NCI-H2107 (cell line): Measurements from ENCODE around the gene LRRC34.

Experiments
- DNase-seq: peaks from one replicate; lab custom pipeline; 2025; lab: John Stamatoyannopoulos, UW

Gene LRRC34, protein sequence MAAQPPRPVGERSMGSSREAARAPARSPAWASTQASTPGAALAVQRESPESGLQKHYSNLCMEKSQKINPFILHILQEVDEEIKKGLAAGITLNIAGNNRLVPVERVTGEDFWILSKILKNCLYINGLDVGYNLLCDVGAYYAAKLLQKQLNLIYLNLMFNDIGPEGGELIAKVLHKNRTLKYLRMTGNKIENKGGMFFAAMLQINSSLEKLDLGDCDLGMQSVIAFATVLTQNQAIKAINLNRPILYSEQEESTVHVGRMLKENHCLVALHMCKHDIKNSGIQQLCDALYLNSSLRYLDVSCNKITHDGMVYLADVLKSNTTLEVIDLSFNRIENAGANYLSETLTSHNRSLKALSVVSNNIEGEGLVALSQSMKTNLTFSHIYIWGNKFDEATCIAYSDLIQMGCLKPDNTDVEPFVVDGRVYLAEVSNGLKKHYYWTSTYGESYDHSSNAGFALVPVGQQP

DNA sequence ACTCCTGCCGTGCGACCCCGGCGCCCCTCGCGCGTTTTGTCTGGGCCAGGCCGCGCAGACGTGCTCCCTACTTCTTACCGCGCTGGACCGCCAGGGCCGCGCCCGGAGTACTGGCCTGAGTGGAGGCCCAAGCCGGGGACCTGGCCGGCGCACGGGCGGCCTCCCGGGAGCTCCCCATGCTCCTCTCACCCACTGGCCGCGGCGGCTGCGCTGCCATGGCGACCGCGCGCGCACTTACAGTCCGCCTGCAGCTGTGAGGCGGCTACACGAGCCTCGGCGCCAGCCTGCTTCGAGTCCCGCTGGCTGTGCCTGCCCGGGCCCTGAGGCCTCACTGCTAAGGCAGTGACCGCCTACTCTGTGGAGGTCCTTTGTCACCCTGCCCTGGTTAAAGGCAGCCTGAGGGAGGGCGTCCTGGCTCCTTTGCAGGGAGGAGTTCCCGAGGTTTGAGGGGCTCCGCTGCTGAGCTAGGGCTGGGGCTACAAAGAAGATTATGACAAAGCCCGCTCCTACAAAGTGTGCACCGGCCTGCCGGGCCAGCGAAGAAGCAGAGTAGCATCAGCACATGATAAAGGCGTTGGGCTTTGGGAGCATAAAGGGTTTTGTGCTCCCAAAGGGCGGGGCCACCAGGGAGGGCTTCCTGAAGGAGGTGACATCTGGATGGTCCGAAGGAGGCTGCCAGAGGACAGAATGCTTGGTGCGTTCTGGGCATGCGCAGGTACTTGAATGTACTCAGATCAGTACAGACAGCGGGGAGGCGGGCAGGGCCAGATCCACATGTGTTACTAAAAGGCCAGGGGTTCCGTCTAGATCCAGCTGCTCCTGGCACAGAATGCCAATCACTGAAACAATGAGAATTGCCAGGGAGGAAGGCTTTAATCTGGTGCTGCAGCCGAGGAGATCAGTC, at the start of gene LRRC34, which contains the start of gene LRRIQ4:
LRRC34 (minus strand) TSS at position 573 of the 904 bp plus-strand sequence; CDS start at position 217, 356 bp downstream.
LRRIQ4 (plus strand) TSS at position 539 of the 904 bp plus-strand sequence. CDS start 9,052 bp downstream, outside the sequence.
- DNase-seq = peak; percentile 77

DNA sequence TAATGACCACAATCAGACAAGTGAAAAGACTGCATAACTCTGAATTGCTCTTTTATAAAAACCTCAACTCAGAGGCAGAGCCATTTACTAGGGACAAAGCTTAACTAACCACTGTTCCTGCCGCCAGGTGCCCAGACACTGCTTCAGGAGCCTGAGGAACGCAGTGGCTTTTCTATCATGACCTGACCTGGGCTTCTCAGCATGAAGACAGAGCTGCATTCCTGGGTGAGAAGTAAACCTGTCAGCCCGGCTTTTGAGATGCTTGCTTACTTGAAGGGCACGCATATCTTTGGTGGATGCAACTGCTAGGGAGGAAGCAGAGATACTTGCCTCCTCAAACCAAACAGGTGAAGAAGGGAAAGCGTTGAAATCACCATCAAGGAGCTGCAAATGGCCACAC, 49.2 kb upstream of the LRRC34 start:
- DNase-seq = no peak

DNA sequence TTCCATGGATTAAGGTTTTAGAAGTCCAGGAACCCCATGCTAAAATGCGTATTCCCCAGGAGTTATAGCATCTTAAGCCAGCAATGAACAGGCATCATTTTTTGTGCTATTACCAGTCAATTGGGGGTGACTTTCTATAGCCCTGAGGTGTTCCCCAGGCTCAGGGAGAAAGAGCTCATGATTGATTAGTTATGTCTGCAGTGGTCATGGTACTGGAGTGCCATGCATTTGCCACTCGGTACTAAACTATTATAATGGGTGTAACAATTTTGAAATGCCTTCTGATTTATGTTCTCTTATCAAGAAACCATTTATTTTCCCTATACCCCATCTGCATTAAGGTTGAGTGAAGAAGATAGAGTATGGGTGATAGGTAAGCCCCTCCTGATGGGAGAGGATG, 45.1 kb upstream of the LRRC34 start:
- no peak for DNase-seq

DNA sequence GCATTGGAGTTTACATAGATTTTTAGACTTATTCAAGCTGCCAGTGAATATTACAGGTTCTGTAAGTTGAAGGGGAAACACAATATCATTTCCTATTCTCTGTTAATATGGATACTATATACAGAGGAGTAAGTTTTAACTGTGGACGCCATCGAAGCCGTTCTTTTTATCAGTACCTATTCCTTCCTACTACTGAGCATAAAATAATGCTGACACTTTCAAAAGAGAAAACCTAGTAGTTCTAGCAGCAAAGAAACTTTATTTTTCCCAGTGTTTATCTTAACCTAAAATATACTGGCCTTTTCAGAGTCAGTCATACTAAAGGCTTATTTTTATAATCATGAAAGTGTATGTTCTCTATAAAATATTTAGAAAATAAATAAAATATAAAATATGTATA, 42.8 kb upstream of the LRRC34 start:
- DNase-seq = no peak

DNA sequence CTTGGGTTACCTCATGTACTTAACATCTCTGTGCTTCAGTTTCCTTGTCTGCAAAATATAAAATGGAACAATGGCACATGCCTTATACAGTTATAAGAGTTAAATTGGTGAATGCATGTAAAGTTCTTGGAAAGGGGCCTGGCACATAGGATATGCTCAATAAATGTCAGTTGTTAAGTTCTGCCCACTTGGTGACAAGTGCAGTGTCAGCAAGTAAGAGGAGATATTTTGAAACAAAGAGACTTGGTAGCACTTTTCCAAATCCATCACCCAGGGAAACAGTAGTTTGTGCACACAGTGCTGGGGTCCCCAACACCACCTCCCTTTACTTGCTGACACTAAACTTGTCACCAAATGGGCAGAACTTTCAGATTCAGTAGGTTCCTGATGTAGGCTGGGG, 37.9 kb upstream of the LRRC34 start:
- no peak for DNase-seq

DNA sequence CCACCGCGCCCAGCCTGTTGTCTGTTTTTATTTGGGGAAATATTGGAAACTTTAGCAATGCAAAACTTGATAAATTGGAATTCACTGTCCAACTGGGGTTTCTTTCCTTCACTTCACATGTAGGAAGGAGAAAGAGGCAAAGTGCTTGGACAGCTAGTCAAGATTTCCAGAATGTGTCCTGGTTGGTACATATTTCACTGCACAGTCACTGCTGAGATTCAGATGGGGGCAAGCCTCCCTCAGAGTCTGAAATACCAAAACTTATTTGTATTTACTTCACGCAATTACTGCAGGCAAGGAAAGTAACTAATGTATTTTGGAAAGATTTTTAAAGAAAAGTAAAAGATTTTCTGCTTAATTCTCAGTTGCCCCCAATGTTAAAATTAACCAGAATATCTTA, 36.0 kb upstream of the LRRC34 start:
- DNase-seq = no peak

DNA sequence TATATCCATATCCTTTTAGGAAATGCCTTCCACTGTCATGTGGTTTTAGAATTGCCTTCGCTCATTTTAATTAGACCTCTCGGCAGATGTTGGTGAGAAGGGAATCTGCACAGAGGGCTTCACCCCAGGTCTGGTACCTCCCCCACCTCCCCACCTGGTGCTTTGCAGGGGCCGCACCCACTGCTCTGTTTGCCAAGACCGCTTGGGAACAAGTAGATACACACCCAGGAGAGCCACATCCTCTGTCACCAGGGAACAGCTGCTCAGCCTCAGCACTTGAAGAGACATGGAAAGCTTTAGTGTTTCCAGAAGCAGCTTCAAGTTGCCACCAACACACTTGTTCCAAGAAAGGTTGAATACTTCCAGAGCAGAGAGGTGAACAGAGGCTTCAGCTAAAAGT, 35.2 kb upstream of the LRRC34 start:
- peak; percentile 51 for DNase-seq

DNA sequence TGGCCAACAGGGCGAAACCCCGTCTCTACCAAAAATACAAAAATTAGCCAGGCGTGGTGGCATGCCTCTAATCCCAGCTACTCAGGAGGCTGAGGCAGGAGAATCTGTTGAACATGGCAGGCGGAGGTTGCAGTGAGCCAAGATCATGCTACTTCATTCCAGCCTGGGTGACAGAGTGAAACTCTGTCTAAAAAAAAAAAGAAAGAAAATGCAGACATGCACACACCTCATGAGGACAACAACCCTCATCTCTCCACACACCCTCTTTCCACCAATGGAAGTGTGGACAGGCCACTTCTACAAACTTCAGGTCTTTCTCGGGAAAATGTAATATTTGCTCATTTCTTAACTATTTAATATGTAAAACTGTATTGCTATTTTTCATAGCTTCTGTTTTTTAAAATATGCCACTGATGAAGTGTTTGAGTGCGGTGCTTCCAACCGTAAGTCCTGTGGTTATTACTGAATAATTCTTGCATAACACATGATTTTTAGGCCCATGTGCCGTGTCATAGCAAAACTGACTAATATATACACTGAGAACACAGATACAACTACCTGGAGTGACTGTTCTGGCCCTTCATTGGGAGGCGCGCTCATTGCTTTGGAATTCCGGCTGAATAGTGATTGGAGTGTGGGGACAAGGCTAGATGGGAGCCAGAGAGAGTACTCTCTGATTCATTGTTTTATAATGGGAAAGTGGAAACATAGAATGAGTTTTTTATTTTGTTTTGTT, 33.9 kb upstream of the LRRC34 start:
- no peak for DNase-seq

DNA sequence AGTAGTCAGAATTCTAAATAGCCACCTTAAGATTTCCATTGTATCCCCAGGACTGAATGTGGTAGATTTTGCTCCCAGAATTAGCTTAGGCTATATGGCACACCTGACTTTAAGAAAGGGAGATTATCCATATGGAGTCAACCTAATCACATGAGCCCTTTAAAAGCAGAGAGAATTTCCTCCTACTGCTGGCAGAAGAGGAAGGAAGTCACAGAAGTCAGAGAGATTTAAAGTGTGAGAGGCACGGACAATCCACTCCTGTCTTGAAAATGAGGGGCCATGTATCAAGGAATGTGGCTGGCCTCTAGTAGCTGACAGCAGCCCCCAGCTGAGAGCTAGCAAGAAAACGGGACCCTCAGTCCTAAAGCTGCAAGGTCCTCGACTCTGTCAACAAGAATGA, 30.3 kb upstream of the LRRC34 start:
- no peak for DNase-seq

DNA sequence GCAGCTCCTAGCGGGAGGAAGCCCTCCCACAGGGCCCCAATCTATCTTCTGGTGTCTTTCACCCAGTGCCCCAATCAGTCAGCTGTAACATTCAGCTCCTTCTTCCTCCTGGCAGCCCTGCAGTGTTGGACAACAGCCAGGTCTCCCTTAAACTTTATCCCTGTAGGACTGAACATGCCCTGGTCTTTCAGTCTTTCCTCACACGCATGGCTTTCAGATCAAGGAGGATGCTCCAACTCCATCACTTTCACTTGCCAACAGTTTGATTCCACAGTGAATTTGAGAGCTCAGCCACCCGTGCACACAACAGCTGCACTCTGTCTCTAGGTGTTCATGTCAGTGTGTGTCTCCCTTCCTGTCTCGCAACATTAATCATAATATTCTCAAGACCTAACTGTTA, 28.5 kb upstream of the LRRC34 start:
- DNase-seq = no peak

DNA sequence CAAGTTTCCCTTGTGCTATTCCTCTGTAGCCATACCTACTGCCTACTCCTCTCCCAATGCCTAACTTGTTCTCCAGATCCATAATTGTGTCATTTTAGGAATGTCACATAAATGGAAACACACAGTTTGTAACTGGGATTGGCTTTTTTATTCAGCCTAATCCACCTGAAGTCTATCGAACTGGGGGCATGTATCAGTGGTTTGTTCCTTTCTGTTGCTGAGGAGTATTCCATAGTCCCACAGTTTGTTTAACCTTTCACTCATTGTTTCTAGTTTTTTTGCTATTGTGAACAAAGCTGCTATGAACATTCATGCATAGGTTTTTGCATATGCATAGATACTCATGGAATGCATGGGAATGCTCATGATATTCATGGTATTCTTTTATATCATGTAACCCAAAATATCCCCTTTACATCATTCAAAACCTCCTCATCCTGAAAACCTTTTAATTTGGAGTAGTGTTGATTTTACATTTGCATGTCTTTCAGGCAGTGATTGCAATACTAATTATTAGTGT, 25.9 kb upstream of the LRRC34 start:
- DNase-seq = no peak

DNA sequence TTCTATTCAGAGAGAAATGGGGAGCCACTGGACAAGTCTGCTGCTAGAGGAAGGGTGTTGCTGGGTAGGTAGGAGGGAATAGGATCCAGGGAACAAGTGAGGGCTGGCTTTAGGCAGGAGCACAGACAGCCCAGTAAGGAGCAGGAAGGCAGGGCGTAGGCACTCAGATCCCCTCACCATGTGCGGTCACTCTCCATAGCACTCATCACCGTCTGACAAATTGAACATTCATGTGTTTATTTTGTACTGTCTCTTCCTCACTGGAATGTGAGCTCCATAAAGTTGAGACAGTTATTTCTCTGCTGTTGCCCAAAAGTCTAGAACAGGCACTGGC, 24.2 kb upstream of the LRRC34 start:
- DNase-seq = no peak

DNA sequence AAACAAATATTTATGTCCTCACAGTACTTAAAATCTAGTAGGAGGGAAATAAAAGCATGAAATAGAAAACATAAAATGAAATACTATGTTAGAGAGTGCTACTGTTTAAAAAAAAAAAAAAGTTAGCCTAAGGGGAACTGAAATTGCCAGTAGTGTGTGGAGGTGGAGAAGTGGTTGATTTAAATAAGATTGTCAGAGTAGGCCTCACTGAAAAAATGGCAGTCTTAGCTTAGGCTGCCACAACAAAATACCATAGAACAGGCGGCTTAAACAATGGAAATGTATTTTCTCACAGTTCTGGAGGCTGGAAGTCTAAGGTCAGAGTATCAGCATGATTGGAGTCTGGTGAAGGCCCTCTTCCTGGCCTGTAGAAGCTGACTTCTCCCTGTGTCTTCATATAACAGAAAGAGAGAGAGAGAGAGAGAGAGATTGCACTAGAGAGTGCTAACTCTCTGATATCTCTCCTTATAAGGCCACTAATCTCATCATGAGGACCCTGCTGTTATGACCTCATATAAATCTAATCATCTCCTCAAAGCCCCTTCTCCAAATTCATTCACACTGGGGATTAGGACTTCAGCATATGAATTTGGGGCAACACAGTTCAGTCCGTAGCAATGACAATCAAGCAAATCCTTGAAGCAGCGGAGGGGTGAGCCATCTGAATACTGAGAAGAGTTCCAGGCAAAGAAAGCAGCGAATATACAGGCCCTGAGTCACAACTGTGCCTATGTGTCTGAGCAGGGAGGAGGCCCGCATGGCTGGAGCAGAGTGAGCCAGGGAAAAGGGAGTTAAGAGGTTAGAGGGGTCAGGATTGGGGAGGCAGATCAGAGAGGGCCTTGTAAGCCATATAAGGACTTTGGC, 23.6 kb upstream of the LRRC34 start:
- DNase-seq = no peak

DNA sequence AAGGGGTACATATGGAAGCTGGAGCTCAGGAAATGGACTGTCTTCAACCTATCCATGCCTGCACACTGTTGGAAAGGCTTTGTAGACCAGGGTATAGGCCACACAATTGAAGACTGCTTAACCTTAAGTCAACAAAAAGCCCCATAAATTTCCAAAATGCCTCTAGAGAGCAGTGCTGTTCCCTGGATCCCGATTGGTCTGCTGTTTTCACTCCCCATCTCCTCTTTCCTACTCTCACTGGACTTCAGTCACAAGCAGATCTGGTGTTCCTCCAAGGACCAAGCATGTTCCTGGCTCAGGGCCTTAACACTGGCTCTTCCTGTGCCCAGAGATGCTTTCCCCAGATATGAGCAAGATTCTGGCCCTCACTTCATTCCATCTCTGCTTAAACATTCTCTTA, 22.8 kb upstream of the LRRC34 start:
- no peak for DNase-seq

DNA sequence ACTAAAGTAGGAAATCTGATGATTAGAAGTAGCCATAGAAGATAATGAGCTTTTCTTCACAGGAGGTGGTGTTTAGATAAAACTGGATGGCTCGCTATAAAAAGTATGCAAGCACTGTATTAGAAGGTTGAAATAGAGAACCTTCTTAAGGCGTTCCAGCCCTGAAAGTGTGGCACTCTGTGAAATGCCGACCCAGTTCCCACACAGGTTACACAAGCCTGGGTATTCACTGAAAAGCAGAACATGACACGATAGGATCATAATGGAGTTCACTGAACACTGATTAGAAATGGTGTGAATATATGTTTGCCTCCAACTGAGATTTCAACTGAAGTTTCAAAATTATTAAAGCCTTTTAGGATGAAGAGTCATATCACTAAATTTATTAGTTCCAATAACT, 15.0 kb upstream of the LRRC34 start:
- DNase-seq = no peak

DNA sequence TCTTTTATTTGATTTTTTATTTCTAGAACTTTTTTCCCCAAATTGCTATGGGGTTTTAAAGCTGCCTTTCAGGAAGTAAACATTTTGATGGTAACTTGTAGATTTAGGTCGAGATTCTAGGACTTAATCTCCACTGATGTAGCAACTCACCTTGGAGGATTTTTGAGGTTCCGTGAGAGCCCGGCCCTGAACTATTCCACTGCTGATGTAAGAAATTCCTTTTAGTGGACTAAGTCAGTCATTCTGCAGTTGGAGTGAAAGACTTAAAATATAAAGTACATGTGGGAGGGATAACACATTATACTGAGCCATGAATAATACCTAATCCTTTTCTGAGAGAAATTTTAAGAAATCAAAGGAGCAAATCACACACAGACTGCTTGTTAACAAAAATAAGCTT, 12.6 kb upstream of the LRRC34 start:
- no peak for DNase-seq

DNA sequence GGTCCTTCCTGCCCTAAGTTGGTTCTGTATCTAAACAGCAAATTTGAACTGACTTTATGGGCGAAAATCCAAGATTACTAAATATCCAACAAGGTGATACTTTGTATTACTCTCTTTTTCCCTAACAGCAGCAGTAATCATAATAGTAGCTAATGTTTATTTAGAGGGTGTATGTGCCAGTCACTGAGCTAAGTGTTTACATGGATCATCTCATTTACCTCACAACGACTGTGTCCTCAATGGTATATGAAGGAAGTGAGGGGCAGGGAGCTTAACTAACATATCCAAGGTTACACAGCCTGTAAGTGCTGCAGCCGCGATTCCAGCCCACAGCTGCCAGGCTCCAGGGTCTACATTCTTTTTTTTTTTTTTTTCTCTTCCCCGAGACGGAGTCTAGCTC, 10.3 kb upstream of the LRRC34 start:
- no peak for DNase-seq

DNA sequence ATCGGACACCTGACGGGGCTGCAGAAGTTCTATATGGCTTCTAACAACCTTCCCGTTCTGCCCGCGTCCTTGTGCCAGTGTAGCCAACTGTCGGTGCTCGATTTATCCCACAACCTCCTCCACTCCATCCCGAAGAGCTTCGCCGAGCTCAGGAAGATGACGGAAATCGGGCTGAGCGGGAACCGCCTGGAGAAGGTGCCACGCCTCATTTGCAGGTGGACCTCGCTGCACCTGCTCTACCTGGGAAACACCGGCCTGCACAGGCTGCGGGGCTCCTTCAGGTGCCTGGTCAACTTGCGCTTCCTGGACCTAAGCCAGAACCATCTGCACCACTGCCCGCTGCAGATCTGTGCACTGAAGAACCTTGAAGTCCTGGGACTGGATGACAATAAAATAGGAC, 9.8 kb upstream of the LRRC34 start:
- DNase-seq = peak; percentile 84

DNA sequence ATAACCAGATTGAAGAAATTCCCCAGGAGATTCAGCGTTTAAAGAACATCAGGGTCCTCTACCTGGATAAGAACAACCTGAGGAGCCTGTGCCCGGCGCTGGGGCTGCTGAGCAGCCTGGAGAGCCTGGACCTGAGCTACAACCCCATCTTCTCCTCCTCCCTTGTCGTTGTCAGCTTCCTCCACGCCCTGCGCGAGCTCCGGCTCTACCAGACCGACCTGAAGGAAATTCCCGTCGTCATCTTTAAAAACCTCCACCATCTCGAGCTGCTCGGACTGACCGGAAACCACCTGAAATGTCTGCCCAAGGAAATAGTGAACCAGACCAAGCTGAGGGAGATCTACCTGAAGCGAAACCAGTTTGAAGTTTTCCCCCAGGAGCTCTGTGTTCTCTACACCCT, 9.4 kb upstream of the LRRC34 start:
- no peak for DNase-seq

DNA sequence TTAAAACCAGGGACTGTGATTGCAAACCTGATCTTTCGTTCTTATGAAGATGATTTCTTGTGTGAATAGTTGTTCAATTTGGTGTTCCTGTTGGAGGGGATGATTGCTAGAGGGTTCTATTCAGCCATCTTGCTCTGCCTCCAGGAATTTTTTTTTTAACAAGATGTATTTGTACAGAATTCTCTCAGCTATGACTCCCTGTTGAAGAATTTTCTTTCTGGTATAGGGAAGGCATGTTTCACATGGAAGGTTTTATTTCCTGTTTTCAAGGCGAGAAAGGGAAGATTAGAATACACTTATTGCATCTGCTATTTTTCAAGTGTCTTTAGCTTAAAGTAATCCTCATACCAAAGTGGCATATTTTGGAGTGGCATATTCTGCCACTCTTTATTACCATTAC, 5.6 kb upstream of the LRRC34 start:
- DNase-seq = no peak

DNA sequence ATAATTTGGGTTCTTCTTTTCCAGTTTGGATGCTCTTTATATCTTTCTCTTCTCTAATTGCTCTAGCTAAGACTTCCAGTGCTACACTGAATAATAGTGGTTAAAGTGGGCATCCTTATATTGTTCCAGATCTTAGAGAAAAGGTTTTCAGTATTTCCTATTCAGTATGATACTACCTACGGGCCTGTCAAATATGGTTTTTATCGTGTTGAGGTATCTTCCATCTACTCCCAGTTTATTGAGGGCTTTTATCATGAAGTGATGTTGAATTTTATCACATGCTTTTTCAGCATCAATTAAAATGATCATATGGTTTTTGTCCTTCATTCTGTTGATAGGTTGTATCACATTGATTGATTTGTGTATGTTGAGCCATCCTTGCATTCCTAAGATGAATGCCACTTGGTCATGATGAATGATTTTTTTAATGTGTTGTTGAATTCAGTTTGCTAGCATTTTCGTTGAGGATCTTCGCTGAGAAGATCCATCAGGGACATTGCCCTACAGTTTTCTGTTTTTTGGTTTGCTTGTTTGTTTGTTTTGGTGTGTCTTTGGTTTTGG, 3.0 kb upstream of the LRRC34 start:
- no peak for DNase-seq
